Stromal cell of bone marrow (primary cell): Measurements from ENCODE around the gene CPXM1.
"Not testable (repeated sequence)": the region's sequence is repeated elsewhere in the genome, so short reads cannot be mapped to it uniquely, and the experiment has no call there.

Experiments used
- DNase-seq: peaks from one replicate; pipeline ENCODE4 v3.0.0-alpha.2; 2012; ENCODE audit warnings: low read depth

The CPXM1 gene

DNA sequence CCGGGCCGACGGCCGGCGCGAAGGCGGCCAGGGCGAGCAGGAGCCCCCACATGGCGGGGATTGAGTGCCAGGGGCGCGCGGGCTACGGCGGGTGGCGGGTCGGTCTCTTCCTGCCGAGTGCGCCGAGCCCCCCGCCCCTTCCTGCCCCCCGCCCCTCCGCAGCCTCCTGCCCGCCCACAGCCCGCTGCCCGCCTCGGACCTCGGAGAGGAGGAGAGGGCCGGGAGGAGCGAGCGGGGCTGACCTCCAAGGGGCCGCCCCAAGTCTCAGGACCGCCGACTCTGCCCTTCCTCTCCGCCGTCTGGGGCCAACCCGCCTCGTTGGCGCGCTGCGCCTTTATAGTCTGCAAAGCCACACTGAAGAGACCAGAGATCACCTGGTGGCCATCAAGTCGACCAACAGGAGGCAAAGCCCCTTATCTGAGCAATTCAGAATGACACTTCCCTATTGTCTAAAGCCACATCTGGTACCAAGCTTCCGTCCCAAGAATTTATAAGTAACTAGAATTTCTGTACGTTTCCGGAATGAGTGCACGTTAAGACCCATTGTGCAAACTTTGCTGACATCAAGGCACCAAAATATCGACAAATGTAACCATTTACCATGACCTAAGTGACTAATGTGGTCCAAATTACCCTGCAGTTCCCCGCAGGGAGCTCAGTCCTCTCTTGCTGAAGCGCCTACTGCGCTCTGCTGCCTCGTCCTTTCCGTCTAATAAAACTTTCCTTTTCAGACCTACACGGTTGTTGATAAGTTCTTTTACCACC, at the start of gene CPXM1:
Gene CPXM1, minus strand, starts transcription at position 107 of the 765 bp plus-strand sequence. Its CDS starts 55 bp downstream, at position 52.
- no peak for DNase-seq

DNA sequence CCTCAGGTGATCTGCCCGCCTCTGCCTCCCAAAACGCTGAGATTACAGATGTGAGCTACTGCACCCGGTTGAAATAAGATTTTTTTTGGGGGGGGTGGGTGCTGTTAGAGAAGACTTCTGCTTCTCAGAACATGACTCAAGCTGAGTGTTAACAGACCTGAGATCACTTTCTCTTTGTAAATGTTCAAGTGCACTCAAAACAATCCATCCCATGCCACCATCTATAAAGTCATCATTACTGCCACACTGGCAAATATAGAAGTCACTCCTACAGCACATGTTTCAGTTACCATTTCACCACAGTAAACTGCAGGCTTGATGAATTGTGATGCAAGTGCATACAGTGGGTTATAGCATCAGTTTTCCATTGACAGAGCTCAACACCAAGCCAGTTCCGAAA, 49.1 kb upstream of the CPXM1 start:
- DNase-seq: no peak

DNA sequence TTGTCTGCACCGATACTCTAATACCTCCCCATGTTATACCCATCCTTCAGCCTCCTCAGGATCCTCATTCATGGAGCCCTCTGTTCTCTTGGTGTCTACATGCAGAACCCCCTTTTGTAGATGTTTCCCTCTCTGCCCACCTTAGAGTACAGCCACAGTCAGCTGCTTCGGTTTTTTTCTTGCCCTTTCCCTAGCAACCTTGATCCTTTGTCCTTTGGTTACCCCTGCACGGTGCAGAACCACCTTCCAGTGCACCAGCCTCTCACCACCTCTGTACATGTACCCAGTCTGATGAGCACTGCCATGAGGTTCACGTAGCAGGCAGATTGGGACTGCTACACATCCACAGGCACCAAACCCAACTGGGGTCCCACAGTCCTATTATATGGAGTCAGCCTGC, 47.4 kb upstream of the CPXM1 start:
- DNase-seq: no peak

DNA sequence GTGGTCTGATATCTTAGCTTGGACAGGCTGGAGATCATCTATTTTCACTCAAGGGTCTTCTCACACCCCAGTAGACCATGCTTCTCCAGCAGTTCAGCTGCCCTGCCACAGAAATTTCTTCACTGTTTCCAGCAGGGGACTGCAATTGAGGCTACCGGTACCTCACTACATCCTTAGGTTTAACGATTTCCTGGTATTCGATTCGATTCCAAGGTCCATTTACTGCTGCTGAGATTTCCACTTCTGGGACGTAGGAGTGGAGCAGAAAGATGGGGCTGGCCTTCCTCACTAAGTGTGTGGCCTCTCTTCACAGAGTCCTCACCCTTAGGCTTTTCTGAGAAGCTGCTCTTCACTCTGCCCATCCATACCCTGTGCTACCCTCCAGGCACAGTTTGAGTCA, 46.3 kb upstream of the CPXM1 start:
- DNase-seq: no peak

DNA sequence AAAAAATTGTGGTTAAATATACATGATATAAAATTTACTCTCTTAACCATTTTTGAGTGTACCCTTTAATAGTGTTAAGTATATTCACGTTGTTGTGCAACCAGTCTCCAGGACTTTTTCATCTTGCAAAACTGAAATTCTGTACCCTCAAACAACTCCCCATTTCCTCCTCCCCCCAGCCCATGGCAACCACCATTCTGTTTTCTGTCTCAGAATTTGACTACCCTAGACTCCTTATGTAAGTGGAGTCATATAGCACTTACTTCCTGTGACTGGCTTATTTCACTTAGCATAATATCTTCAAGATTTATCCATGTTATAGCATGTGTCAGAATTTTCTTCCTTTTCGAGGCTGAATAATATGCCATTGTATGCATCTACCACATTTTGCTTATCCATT, 45.2 kb upstream of the CPXM1 start:
- DNase-seq: no peak

DNA sequence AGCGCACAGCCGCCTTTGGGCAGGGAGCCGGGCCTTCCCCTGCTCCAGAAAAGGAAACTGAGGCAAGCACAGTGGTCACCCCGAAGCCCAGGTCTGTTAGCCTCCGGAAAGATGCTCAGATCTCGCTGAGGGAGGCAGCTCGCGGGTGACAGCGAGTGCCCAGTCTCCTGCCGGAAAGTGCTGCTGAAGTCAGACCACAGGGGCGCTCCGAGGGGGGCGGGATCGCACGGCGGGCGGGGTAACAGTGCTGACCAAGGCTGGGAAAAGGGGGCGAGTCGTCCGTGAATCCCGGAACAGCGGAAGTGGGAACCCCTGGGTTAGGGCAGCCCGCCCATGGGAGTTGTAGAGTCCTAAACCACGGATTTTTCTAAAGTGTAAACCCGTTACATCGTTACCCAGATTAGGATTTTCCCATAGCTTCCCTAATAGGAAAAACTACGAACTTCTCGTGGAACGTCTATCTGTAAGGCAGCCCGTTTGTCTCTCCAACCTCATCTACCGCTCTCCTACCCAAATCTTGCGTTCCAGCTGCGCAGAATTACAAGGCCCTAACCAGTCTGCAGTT, 40.6 kb upstream of the CPXM1 start:
- DNase-seq: no peak

DNA sequence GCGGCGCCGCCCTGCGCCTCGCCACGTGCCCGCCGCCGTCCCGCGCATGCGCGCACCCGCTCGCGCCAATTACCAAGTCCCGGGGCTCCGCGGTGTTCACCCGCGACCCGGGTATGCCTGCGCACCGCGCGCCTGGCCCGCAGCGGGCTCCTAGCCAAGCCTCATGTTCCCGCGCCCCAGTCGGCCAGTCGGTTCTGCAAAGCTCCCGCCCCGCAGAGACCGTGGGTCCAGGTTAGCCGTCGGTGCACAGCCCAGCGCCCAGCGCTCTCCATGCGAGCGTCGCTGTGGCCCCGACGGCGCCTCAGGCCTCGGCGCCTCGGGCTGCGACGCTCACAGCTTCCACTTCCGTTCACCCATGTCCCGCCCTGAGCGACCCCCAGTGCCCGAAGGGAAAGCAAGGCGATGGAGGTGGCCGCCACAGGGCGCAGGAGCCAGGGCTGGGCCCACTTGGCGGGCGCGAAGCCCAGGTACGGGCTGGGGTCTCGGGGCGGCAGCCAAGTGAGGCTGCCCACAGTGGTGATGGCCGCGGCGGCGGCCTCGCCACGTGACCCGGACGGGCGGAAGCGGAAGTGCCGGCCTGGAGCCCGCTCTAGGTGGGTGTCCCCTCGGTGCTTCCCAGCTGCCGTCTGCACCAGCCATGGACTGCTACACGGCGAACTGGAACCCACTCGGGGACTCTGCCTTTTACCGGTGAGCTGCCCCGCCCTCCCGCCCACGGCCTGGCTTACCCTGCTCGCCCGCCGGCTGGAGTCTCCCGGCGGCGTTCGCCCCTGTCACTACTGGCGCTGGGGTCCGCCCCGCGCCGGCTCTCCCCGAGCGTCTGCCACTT, 39.9 kb upstream of the CPXM1 start, which contains the start of the genes PCED1A and VPS16:
Gene PCED1A, minus strand, starts transcription at position 518 of the 829 bp plus-strand sequence. CDS start 743 bp downstream, outside the sequence.
Gene VPS16, plus strand, starts transcription at position 608 of the 829 bp plus-strand sequence. Its CDS starts 30 bp downstream, at position 638.
- DNase-seq: peak; percentile 69

DNA sequence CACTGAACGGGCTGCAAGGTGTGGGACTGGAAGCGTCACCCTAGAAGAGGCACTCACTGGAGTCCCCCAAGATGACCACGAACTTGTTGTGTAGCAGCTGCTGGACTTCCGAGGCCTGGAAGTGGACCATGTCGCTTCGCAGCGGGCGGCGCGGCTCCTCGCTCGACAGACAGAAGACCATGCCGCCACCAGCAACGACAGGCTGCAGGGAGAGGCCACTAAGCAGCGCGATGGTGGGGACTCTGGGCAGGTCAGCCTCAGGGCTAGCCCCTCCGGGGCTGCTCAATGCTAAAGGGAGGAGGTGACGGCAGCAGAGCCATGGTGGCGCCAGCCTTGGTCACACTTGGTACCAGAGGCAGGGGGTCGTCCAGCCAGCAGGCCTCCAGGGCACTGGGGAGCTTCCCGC, 39.3 kb upstream of the CPXM1 start:
- DNase-seq: no peak

DNA sequence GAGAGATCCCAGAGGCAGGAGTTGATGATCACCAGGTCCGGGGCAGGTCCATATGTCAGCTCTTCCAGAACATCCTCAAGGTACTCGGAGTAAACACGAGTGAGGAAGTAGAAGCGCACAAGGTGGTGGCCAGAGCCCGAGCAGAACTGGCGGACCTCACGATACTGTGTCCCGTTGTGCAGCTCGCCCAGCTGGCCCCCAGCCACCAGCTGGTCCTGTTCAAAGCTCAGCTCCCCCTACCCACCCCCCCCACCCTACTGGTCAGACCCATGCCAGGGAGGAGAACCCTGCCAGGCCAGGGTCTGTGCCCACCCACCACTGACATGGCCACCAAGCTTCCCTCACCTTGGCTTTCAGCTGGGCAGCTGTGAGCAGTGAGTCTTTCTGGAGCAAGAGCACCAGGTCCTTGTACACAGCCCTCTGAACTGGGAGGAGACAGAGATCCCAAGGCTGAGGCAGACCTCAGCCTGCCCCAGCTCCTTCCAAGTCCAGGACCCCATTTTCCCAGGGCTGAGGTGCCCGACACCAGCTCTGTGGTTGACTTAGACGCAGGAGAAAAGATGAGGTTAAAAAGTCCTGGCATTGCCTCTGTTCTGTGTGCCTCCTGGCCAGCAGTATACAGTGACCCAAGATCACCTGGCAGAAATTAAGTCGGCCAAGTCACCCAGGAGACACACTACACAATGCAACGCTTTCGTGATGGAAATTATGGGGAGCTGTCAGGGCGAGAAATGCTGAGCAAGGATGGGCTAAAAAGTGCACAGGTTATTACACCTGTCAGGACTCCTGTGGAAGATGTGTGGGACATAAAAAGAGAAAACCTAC, 38.6 kb upstream of the CPXM1 start:
- no peak for DNase-seq

DNA sequence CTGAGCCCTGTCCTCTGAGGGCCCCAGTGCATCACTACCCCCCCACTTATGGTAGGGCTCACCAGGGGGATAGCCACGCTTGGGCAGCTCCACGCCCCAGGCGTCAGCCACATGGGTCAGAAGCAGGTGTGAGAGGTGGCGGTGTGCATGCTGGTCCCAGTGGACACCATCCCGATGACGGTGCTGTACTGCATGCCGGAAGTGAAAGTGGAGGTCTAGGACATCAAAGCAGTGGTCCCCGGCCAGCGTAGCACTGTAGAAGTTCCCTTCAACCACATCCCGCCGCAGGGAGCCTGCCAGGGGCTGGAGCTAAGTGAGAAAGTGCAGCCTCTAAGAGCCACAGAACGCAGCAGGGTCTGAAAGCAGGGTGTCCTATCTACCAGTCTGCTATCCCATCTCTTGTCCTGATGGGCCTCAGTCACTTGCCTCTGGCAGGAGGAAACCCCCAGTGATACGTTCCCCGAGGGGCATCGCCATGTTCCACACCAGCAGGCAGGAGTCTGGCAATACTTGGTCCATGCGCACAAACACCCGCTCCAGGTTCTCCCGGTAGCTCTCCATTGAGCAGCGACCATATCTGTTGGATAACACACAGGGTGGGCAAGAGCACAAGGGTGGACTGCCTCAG, 37.9 kb upstream of the CPXM1 start:
- no peak for DNase-seq

DNA sequence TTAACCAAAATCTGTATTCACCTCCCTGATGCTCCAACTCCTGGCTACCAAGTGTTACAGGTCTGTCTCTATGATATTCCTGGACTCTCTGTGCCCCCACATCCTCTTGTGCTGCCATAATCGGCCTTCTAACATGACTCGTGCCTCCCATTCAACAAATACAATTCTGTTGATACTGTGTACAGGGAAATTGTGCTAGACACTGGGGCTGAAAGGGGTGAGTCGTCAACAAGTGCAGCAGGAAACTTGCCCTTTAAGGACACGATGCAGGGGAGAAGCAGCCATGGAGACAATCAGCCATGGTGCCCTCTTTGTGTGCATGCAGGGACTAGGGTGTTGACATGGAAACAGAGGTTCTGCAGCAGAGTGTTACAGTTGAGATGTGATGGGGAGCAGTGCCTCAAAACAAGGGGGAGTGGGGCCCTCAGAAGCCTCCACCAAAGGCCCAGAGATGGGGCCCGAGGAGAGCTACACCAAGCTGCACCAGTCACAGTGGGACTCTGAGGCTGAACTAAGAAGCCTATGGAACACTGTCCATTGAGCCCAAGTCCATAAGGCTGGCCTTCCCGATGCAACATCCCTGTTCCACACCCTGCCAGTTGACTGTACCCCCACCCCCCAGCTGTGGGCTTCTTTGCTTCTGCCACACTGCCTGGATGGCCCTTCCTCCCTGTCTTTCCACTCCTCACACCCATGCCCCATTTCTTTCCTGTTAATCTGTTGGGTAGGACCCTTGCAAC, 37.0 kb upstream of the CPXM1 start:
- no peak for DNase-seq

DNA sequence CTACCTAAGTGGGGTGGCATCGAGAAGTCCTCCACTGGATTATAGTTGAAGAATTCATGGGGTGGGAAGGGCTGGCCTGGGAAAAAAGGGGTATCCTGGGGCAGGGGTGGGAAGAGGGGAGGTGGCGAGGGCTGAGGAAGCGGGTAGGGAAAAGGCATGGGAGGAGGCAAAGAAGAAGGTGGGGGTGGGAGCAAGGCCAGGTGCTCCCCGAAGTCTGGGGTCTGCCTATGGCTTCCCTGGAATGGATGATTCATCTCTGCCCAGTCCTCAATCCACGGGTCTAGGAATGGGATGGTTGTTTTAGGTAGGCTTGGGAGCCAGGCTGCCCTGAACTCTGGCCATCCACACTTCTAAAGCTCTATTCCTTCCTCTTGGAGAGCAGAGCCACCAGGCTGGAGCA, 35.6 kb upstream of the CPXM1 start:
- DNase-seq: no peak

DNA sequence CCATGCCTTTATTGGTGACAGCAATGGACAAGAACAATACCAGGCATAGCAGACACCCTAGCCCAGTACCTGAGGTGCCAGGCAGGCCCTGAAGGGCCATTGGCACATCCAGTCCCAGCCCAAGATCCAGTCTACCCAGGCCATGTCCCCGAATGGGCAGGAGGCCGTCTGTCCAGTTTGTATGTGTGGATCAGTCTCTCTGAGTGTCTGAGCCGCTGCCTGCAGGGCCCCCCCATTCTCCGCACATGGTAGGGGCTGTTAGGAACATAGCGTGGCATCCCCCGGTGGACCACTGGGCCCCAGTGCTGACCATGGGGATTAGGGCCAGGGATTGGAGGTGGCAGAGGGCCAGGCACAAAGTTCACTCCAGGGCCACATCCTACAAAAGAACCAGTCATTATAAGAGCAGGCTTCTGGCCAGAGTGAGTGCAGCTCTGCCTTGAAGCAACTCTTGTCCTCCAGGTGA, 34.9 kb upstream of the CPXM1 start:
- no peak for DNase-seq

DNA sequence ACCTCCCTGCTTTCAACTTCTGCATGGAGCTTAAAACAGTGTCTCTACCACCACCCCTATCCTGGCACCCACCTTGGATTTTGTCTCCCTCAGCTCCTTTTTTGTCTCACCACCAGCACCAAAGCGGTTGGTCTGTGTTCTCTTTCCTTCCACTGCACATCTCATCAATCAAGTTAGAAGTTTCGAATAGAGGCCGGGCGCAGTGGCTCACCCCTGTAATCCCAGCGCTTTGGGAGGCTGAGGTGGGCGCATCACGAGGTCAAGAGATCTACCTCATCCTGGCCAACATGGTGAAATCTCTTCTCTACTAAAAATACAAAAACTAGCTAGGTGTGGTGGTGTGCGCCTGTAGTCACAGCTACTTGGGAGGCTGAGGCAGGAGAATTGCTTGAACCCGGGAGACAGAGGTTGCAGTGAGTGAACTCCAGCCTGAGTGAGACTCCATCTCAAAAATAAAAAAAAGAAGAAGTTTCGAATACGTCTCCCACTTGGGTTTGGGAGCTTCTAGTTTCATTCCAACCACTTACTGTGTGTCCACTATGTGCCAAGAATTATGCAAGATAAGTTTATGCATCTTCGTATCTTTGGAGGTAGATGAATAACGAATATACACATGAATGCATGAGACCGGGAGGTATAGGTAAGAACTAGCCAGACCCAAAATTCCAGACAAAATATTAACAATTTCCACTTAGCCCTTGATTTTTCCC, 34.1 kb upstream of the CPXM1 start:
- DNase-seq: no peak

DNA sequence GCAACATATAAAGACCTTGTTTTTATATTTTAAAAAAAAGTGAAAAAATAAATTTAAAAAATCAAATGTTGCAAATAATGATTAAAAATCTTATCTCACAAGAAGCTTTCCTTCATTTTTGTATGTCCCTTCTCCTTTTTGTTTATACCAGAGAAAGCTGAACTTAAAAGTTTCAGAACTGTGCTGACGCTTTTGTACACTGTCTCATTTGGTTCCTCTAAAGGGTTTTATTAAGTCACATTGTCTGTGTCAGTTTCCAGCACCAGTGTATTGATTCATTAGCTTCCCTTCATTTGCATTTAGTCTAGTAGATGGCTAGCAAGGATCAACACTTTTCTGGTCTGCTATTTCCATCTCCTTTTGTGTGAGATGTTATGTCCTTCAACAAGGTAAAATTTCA, 33.3 kb upstream of the CPXM1 start:
- no peak for DNase-seq

DNA sequence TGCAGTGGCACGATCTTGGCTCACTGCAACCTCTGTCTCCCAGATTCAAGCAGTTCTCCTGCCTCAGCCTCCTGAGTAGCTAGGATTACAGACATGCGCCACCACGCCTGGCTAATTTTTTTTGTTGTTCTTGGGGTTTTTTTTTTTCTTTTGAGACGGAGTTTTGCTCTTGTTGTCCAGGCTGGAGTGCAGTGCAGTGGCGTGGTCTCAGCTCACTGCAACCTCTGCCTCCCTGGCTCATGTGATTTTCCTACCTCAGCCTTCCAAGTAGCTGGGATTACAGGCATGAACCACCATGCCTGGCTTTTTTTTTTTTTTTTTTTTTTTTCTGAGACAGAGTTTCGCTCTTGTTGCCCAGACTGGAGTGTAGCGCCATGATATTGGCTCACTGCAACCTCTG, 30.8 kb upstream of the CPXM1 start:
- not testable (repeated sequence) for DNase-seq

DNA sequence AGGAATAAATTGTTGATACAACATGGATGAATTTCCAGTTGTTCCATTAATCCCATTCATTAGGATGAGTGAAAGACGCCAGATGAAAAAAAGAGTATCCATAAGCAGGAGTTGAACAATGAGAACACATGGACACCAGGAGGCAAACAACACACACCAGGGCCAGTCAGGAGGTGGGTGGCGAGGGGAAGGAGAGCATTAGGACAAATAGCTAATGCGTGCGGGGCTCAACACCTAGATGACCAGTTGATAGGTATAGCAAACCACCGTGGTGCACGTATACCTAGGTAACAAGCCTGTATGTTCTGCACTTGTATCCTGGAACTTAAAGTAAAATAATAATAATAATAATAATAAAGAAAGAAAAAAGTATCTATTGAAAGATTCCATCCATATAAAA, 28.9 kb upstream of the CPXM1 start:
- no peak for DNase-seq

DNA sequence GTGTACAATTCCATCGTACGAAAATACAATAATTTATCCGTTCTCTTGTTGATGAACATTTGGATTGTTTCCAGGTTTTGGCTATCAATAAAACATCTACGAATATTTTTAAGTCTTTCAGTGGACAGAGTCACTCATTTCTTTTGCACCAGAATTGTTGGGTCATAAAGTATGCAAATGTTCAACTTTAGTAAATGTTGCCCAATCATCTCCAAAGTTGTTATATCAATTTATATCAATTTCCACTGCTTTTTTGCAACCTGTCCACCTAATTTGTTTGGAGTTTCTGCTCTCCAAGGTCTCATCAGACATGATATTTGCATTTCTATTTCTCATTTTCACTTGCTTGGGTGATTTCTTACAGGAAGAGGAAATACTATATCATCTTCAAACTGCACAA, 26.2 kb upstream of the CPXM1 start:
- no peak for DNase-seq

DNA sequence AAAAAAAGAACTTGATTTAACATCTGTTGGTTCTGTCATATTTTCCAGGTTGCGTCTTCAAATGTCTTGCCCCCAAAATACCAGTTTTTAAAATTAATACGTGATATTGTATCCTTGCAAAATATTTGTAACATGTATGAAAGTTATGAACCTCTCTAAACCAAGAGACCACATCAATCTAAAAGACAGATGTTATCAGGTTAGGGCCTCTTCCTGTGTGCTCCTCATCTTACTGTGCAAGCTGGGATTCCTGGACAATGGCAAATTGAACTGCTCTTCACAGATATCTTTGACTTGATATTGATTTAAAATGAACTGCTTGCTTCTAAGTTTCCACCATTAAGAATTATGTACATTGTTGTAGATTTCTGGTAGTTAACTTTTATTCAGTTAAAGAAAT, 25.3 kb upstream of the CPXM1 start:
- no peak for DNase-seq

DNA sequence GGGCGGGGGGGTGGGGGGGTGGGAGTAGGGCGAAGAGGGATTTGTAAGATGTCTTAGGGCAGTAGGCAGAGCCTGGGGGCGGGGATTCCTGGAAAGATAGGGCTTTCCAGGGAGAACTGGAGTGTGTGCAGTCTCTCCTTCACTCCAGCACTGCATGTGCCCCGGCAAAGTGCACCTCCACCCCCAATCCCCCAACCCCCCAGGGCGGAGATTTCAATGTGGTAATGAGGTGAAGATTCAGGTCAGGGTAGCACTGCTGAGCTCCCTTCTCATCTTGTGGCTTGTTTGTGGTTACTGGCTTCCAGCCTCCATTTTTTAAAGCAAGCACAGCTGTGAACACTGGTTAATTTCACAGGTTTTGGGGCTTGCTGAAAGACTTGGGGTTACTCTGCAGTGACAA, 21.6 kb upstream of the CPXM1 start:
- DNase-seq: no peak
